Astrocyte (in vitro differentiated cells and primary cell): ENCODE results near the gene GPR139. TPM values are rescaled to one million over a fixed set of nuclear protein-coding genes. Genes with fewer than 3 reads are reported as not detected.

Experiments
- DNase-seq: peaks from one replicate; pipeline ENCODE4 v3.0.0-alpha.2; 2010; ENCODE audit warnings: low read depth
- FAIRE-seq: peaks from 2 replicates; lab custom pipeline; 2011; peaks lifted over from hg19 to GRCh38; lab: Jason Lieb, UNC
- H2AFZ ChIP-seq: 2 replicates; pipeline ENCODE4 v1.6.0; 2012; ENCODE audit warnings: low read depth, low read length, inconsistent platforms
- H3K27ac ChIP-seq: 2 replicates; pipeline ENCODE4 v1.5.1; 2011; ENCODE audit warnings: low read depth, low read length, inconsistent platforms
- H3K27me3 ChIP-seq: 2 replicates; pipeline ENCODE4 v1.6.0; 2011; ENCODE audit warnings: low read length, inconsistent platforms; ENCODE audit not compliant: insufficient read depth
- H3K36me3 ChIP-seq: 2 replicates; pipeline ENCODE4 v1.5.1; 2011; ENCODE audit warnings: low read length, inconsistent platforms; ENCODE audit not compliant: insufficient read depth
- H3K4me1 ChIP-seq: 2 replicates; pipeline ENCODE4 v1.5.1; 2011; ENCODE audit warnings: low read length, inconsistent platforms; ENCODE audit not compliant: insufficient read depth
- H3K4me2 ChIP-seq: 2 replicates; pipeline ENCODE4 v1.6.0; 2012; ENCODE audit warnings: low read length, inconsistent platforms
- H3K4me3 ChIP-seq: 2 replicates; pipeline ENCODE4 v1.5.1; 2011; ENCODE audit warnings: low read depth, mild to moderate bottlenecking, low read length, inconsistent platforms; ENCODE audit not compliant: insufficient read depth
- H3K79me2 ChIP-seq: 2 replicates; pipeline ENCODE4 v1.6.0; 2012; ENCODE audit warnings: mild to moderate bottlenecking, low read length, inconsistent platforms; ENCODE audit not compliant: insufficient read depth
- H3K9ac ChIP-seq: 2 replicates; pipeline ENCODE4 v1.6.0; 2012; ENCODE audit warnings: mild to moderate bottlenecking, low read length, inconsistent platforms
- H3K9me3 ChIP-seq: 2 replicates; pipeline ENCODE4 v1.5.1; 2012; ENCODE audit warnings: low read depth, mild to moderate bottlenecking, low read length, inconsistent platforms; ENCODE audit not compliant: insufficient read depth
- H4K20me1 ChIP-seq: 2 replicates; pipeline ENCODE4 v1.6.0; 2012; ENCODE audit warnings: low read length, inconsistent platforms; ENCODE audit not compliant: insufficient read depth
- H3K27ac Mint-ChIP-seq: one replicate; pipeline ENCODE4 v1.8.0; 2021; ENCODE audit warnings: mild to moderate bottlenecking, mixed read lengths; ENCODE audit not compliant: unreplicated experiment
- H3K27me3 Mint-ChIP-seq: one replicate; pipeline ENCODE4 v1.8.0; 2021; ENCODE audit warnings: low read depth, mixed read lengths; ENCODE audit not compliant: unreplicated experiment
- H3K36me3 Mint-ChIP-seq: one replicate; pipeline ENCODE4 v1.8.0; 2021; ENCODE audit warnings: low read depth, mixed read lengths; ENCODE audit not compliant: unreplicated experiment
- H3K4me1 Mint-ChIP-seq: one replicate; pipeline ENCODE4 v1.8.0; 2021; ENCODE audit warnings: low read depth, mixed read lengths; ENCODE audit not compliant: unreplicated experiment
- H3K4me3 Mint-ChIP-seq: one replicate; pipeline ENCODE4 v1.8.0; 2021; ENCODE audit warnings: mild to moderate bottlenecking, moderate library complexity, mixed read lengths; ENCODE audit not compliant: unreplicated experiment
- H3K9me3 Mint-ChIP-seq: one replicate; pipeline ENCODE4 v1.8.0; 2021; ENCODE audit warnings: mild to moderate bottlenecking, mixed read lengths; ENCODE audit not compliant: unreplicated experiment
- CTCF ChIP-seq: IDR thresholded peaks from 2 replicates; pipeline ENCODE4 v1.5.1; 2011; ENCODE audit warnings: low read depth, mild to moderate bottlenecking, inconsistent platforms, low read length, moderate library complexity; ENCODE audit not compliant: insufficient read depth
- EZH2 ChIP-seq: IDR thresholded peaks from 2 replicates; pipeline ENCODE4 v1.6.1; 2012; ENCODE audit warnings: mild to moderate bottlenecking, low read length, inconsistent platforms; ENCODE audit not compliant: insufficient read depth
- total RNA-seq: library from RNA; stranded (reverse); gene quantifications from 2 replicates; pipeline ENCODE4 v1.2.1, GENCODE V29; 2021

Gene GPR139
- total RNA-seq, 1 donor from 2014 or later, result not detected

GRCh38 chr16:20111143-20111542, 37.5 kb upstream of the GPR139 start:
- Histone ChIP-seq H3K79me2 (no peaks in the 10 kb centered on the region), H4K20me1 (no peaks in the 10 kb centered on the region), H3K36me3 (no peaks in the 10 kb centered on the region), H2AFZ (no peak overlapping the region), H3K9ac (no peak overlapping the region), H3K27ac (no peak overlapping the region), H3K4me2 (no peak overlapping the region), H3K27me3 (no peaks in the 10 kb centered on the region), H3K4me3 (no peak overlapping the region), H3K4me1 (no peaks in the 10 kb centered on the region), H3K9me3 (no peaks in the 10 kb centered on the region)
- FAIRE-seq, result no peak
- H3K4me1 Mint-ChIP-seq, result no peaks in the 10 kb centered on the region
- no peak overlapping the region for H3K27ac Mint-ChIP-seq
- no peak for DNase-seq
- H3K4me3 Mint-ChIP-seq, result no peak overlapping the region
- TF ChIP-seq CTCF, result no peak
- TF ChIP-seq EZH2, result no peak
- H3K36me3 Mint-ChIP-seq, result no peaks in the 10 kb centered on the region
- peaks cover 2% of the 10 kb centered on the region for H3K27me3 Mint-ChIP-seq
- no peaks in the 10 kb centered on the region for H3K9me3 Mint-ChIP-seq

DNA sequence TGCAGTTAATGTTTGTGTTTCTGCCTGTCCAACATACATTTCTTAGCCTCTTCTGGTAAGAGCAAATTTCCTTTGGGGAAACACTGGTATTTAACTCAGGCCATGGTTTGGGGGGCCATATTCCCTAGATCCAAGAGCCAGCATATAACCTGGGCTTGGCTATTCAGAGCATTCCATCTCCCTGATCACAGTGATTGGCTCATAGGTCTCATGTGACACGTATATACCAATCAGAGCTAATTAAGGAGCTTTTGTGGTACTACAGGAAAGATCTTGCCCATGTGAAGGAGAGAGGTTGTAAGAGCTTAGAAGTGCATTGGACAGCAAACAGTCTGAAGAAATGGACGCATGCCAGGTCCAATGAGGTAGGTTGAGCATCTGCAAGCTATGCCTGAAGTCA, 33.4 kb upstream of the GPR139 start:
- no peak overlapping the region for H3K4me3 ChIP-seq
- no peaks in the 10 kb centered on the region for H3K27me3 ChIP-seq
- no peak overlapping the region for H3K9ac ChIP-seq
- Mint-ChIP-seq H3K27ac (no peak overlapping the region), H3K27me3 (peaks cover 21% of the 10 kb centered on the region), H3K4me1 (peaks cover 4% of the 10 kb centered on the region), H3K9me3 (no peaks in the 10 kb centered on the region), H3K4me3 (no peak overlapping the region), H3K36me3 (no peaks in the 10 kb centered on the region)
- no peak overlapping the region for H3K27ac ChIP-seq
- FAIRE-seq (no peak), DNase-seq (no peak)
- TF ChIP-seq EZH2, result no peak
- no peak for TF ChIP-seq CTCF
- no peaks in the 10 kb centered on the region for H3K36me3 ChIP-seq
- H3K4me2 ChIP-seq, result no peak overlapping the region
- no peaks in the 10 kb centered on the region for H3K4me1 ChIP-seq
- H3K79me2 ChIP-seq, result no peaks in the 10 kb centered on the region
- H3K9me3 ChIP-seq, result no peaks in the 10 kb centered on the region
- H4K20me1 ChIP-seq, result no peaks in the 10 kb centered on the region
- no peak overlapping the region for H2AFZ ChIP-seq

GRCh38 chr16:20104563-20105183, 31.0 kb upstream of the GPR139 start:
- Histone ChIP-seq H3K27ac (no peak overlapping the region), H4K20me1 (no peaks in the 10 kb centered on the region), H3K4me2 (no peak overlapping the region), H3K4me1 (no peaks in the 10 kb centered on the region), H3K9me3 (no peaks in the 10 kb centered on the region), H3K27me3 (no peaks in the 10 kb centered on the region), H3K36me3 (no peaks in the 10 kb centered on the region), H3K9ac (no peak overlapping the region), H3K79me2 (no peaks in the 10 kb centered on the region), H3K4me3 (no peak overlapping the region), H2AFZ (no peak overlapping the region)
- no peak overlapping the region for H3K4me3 Mint-ChIP-seq
- no peak overlapping the region for H3K27ac Mint-ChIP-seq
- TF ChIP-seq EZH2 (no peak), CTCF (no peak)
- no peaks in the 10 kb centered on the region for H3K9me3 Mint-ChIP-seq
- no peak for FAIRE-seq
- peaks cover 4% of the 10 kb centered on the region for H3K4me1 Mint-ChIP-seq
- H3K36me3 Mint-ChIP-seq, result no peaks in the 10 kb centered on the region
- DNase-seq, result no peak
- H3K27me3 Mint-ChIP-seq, result peaks cover 24% of the 10 kb centered on the region
